ENCODE results near the gene CDK5RAP2.
"Not testable (repeated sequence)": the region's sequence is repeated elsewhere in the genome, so short reads cannot be mapped to it uniquely, and the experiment has no call there.

The CDK5RAP2 gene

DNA sequence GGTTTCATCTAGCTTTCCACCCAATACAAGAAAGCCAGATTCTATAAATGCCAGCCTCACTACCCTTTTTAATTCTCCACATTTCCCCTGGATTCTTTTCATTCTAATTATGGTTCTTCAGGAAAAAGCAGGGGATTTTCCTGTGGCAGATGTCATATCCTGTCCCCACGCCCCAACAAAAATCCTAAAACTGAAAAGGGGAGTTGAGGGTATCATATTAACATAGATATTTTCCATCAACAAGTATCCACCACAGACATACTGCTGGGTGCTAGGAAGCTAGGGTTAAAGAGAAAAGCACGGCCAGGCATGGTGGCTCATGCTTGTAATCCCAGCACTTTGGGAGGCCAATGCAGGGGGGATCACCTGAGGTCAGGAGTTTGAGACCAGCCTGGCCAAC lies 38.0 kb downstream of the CDK5RAP2 start:
- DNase-seq: no peak

DNA sequence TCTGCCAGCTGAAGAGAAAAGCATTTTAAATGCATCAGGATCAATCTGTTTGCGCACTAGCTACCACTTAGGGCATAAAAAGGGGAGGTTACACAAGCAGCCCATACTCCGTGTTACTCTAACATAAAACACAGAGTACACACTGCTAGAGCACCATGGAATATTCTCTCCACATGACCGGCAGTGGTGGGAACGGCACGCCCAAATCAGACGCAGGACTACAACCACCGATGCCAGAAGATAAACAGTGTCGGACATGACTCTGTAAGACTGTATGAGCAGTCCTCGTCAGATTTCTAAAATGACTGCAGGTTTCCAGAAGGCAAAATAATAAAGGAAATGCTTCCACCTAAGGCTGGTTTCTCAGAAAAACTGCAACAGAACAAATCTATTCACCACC lies 40.0 kb downstream of the CDK5RAP2 start:
- no peak for DNase-seq

DNA sequence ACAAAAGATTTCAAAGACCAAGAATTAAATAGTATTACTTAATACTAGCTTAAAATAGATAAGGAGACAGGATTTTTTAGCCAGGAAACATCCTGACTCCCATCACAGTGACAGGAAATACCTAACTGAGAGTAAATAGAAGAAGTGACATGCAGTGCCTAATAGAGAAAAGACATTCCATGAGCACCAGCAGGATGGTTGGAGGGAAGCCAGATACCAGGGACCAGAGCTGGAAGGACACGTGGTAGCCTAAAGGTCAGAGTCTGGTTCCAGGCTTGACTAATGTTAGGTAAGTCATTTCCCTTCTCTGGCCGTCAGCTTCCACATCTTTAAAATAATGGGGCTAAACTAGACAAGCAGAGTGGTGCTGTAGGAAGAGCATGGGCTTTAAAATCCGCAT lies 41.6 kb downstream of the CDK5RAP2 start:
- DNase-seq: peak; percentile 22

DNA sequence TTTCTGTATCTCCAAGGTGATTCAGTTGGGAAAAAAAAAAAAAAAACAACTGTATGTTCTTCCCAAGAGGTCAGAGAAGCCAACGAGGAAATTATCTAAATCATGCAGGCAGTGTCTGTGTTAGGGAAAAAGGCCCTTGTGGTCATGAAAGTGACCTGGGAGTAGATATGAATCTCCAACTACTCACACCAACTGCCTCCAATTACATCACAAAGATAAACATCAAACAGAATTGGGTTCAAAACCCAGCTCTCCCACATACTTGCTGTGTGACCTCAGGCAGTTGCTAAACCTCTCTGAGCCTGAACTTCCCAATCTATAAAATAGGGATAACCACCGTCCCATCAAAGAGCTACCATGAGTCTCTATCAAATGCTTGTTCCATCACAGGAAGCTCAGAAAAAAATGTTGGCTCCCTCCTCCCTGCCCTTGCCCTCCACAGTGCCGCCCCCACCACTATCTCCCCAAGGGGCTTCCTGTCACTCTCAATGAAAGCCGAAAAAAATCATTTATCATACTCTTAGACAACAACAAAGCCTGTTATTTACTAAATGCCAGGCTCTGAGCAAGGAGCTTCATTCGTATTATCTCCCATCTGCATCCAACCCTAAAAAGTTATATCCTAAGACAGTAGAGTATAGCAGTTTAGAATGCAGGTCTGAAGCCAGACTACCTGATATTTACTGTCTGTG lies 42.9 kb downstream of the CDK5RAP2 start:
- no peak for DNase-seq

DNA sequence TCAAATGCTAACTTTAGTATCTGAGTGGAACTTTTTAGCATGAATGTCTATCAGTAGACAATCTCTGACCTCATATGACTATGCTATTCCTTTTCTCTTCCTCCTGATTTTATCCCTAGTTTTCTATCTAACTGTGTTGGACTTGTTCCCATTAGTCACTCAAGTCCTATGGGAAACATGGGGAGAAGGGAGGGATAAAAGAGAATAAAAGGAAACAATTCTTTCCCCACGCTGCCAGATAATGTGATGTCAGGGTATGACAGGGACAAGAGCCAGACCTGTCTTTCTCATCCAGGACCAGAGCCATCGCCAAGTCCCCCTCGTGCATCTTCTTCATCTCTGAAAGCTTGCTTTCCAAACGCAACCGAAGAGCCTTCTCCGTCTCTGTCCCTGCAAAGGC lies 43.9 kb downstream of the CDK5RAP2 start:
- no peak for DNase-seq

DNA sequence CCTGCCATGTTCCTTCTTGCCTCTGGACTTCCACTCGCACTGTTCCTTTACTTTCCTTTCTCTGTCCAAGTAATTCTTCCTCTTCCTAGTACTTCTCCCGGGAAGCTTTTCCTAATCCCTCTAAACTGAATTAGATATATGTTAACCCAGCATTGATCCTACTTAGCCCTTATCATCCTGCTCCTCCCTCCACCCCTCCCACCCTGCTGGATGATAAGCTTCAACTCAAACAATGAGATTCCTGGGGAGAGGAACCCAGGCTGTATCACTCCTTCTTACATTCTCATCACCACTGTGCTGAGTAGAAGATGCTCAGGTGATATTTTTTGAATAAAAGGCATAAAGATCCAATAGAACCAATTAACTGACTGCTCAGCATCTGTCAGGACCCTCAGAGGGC lies 45.7 kb downstream of the CDK5RAP2 start:
- no peak for DNase-seq

DNA sequence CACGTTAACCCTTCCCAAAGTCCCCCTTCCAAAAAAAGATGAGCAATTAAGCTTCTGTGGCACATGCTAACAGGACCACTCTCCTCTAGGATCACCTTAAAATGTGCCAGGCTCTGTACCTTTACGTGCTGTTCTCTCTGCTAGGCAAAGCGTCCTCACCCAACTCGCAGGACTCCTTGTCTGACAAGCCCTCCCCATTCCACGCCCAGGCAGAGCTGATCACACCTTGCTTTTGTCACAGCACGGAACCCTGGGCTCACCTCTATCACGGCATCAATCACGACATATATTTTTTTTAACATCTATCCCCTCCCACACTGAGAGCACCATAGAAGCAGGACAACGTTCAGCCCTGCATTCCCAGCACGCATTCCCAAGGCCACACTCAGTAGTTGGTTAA lies 47.1 kb downstream of the CDK5RAP2 start:
- DNase-seq: no peak

DNA sequence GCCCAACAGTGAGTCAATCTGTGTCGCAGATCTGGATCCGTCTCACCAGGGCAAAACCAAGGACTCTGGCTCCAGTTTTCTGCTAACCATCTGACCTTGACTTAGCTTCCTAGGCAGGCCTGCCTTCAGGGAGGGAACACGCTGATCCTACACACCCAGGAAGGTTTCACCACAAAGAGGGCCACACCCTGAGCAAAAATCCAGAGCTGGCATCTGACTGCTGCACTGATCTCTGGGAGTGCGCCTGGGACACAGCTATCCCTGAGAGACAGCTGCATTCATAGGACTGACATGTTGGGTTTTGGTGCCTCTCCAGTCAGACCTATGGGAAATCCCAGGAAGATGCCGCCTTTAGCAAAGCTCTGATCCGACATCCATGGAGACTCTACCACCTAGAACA lies 47.5 kb downstream of the CDK5RAP2 start:
- DNase-seq: peak; percentile 60

DNA sequence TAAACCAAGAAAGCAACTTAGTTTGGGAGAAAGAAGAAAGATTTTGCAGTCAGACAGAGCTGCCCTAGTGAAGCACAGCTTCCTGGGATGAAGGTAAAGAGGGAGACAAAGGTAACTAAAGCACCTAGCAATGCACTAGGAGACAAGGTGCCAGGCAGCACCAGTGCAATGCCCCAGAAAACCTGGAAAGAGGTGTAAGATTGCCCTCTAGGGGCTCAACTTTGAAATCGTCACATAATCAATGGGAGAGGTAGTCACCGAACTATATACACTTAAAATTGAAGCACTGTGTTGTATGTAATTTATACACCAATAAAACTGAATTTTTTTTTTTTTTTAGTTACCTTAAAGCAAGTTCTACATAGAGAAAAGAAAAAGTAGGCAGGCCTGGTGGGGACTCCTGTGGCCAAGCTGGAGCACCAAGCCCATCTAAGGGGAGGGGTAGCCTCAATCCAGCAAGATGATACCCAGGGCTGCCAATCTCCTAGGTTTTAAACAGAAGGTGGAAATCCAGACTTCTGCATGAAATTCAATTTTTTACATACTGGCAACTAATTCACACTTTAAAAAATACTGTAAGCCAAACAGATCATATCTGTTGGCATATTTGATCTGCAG lies 48.2 kb downstream of the CDK5RAP2 start:
- DNase-seq: peak; percentile 51

- not testable (repeated sequence) for DNase-seq
Measured at GRCh38 chr9:120530220-120530832, 49.6 kb downstream of the CDK5RAP2 start.

DNA sequence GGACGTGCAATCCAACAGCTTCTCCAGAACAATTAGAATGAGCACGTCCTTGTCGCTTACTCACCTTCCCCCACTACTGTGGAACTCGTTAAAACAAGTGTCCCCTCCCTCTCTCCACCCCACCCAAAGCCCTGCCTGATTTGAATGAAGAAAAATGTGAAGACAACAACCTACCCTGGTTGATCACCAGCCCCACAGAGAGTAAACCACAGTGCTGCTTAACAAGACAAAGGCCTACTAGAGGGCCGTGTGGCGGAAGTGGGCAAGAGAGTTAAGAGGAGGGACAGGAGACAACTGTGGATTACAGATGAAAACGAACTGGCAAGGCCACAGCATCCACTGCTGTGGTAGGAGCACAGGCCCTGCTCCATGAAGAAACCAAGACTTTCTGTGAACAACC lies 51.1 kb downstream of the CDK5RAP2 start:
- DNase-seq: no peak

GRCh38 chr9:120528327-120528726 lies 51.6 kb downstream of the CDK5RAP2 start:
- no peak for DNase-seq

GRCh38 chr9:120526534-120526933 lies 53.4 kb downstream of the CDK5RAP2 start:
- no peak for DNase-seq

DNA sequence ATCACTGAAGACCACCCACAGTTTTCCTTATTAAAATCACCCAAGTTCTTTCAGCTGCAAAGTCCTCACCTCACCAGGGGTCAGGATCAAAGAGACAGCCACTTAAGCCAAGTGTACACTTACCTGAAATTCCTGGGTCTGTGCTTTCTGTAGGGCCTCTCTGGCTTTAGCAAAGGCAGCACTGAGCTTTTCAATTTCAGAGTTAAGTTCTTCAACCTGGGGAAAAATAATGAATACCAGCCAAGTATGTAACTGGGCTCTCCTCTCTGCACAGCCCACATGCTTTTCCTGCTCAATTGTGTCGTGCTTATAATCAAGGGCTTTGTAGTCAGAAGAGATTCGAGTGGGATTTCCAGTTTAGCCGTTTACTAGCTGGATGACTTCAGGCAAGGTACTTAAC lies 55.1 kb downstream of the CDK5RAP2 start:
- DNase-seq: no peak

DNA sequence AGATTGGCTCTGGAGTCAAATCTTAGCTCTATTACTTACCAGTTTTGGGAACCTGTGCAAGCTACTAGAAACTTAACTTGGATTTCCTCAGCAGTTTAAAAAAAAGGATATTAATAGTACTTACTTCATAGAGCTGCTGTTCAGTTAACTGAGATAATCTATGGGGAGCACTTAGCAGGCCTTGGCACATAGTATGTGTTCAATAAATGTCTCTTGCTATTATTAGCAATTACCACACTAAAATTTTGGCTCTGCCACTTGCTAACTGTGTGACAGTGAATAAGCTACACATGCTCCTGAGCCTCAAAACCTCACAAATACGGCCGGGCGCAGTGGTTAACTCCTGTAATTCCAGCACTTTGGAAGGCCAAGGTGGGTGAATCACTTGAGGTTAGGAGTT lies 55.9 kb downstream of the CDK5RAP2 start:
- DNase-seq: no peak

DNA sequence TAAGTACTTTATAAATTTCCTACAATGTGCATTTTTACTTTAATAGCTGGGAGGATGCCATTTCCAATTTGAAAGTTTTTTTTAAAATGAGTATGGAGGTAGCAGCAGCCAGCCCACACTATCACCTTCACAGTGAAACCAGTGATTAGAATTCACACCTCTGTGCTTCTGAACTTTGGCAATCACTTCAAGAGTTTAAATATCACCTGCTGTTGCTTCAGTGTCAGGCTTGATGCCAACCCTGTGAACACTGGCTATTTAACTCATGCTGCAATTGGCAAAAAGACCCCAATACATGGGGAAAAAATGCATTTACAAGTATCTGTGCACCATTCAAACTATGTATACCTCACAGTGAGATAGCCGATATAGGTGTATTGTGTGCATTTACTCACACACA lies 57.4 kb downstream of the CDK5RAP2 start:
- no peak for DNase-seq

- no peak for DNase-seq
Measured at GRCh38 chr9:120522032-120522431, 57.9 kb downstream of the CDK5RAP2 start.

DNA sequence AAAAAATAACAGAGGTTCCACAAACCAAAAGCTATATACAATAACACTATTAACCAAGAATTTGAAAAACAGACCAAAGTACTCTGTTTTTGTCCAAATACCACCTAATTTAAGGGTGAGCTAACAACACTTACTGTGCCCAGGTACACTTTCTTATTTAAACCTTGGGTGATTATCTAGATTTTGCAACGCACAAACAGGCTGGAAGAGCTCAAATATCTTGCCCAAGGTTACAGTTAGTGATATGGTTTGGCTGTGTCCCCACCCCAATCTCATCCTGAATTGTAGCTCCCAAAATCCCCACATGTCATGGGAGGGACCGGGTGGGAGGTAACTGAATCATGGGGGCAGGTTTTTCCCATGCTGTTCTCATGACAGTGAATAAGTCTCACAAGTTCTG lies 58.9 kb downstream of the CDK5RAP2 start:
- DNase-seq: no peak

DNA sequence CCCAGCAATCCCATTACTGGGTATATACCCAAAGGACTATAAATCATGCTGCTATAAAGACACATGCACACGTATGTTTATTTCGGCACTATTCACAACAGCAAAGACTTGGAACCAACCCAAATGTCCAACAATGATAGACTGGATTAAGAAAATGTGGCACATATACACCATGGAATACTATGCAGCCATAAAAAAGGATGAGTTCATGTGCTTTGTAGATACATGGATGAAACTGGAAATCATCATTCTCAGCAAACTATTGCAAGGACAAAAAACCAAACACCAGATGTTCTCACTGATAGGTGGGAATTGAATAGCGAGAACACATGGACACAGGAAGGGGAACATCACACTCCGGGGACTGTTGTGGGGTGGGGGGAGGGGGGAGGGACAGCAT lies 64.0 kb downstream of the CDK5RAP2 start:
- DNase-seq: not testable (repeated sequence)

- DNase-seq: not testable (repeated sequence)
Measured at GRCh38 chr9:120515481-120515880, 64.5 kb downstream of the CDK5RAP2 start.

- DNase-seq: no peak
Measured at GRCh38 chr9:120514405-120514804, 65.6 kb downstream of the CDK5RAP2 start.

GRCh38 chr9:120513825-120514396 lies 66.1 kb downstream of the CDK5RAP2 start:
- no peak for DNase-seq

DNA sequence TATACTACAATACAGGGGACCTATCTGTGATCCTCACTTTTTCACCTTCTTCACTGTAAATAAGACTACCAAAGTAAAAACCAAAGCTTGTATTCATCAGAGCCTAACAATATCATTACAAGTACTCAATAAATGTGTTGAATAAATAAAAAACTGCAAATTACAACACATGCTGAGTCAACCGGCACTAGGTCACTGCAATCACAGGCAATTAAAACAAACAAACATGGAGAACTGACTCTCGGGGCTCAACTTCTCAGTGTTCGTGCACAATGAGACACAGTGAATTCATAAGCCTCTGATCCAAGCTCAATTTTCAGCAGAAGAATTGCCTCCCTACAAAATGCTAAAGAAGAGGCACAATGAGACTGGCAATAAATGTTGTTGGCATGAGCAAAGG lies 69.2 kb downstream of the CDK5RAP2 start:
- DNase-seq: peak; percentile 61

- no peak for DNase-seq
Measured at GRCh38 chr9:120507936-120508510, 71.9 kb downstream of the CDK5RAP2 start.
